Stimulated activated CD8-positive, alpha-beta memory T cell treated with anti-CD3 and anti-CD28 coated beads, Interleukin-7, amount 100 ng/mL, for 48 hours (primary cell): ENCODE measurements around the gene SLC41A3.
"Not testable (repeated sequence)": the region's sequence is repeated elsewhere in the genome, so short reads cannot be mapped to it uniquely, and the experiment has no call there.

Experiments
- DNase-seq, 2 donors: peaks; one replicate each; pipeline ENCODE4 v3.0.0-alpha.2; 2020; ENCODE audit warnings: low read depth in 1 of 2; ENCODE audit errors: extremely low read depth in 1 of 2

Gene SLC41A3

DNA sequence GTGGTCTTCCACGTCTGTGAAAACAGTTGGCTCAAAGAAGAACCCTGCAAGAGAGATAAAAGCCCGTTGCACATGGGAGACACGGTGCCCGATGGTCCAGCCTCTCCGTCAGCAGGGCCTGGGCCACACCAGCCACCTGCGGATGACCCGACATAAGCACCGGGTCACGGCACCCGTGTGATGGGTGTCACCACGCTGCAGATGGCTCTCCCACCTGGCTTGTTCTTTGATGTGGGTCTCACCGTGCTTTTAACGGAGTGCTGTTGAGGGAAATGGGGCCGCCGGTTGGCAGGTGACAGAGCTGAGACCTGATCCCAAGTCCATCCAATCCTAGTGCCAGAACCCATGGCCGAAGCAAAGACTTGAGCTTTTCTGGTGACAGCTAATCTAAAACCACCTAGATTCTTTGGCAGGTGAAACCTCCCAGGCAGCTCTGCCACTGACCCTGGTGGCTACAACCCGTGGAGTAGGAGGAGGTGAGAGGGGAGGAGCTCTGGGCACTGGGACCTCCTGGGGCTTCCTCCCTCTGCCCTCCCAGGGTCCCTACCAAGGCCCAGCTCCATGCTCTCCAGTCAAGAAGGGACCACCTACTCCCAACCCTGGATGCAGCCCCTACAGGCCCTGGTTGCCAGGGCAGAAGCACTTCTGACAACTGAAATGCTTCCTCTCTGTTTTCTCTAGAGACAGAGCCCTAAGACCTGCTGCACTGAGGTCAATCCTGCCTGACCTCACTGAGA is 23.4 kb upstream of the SLC41A3 start:
- DNase-seq: no peak

DNA sequence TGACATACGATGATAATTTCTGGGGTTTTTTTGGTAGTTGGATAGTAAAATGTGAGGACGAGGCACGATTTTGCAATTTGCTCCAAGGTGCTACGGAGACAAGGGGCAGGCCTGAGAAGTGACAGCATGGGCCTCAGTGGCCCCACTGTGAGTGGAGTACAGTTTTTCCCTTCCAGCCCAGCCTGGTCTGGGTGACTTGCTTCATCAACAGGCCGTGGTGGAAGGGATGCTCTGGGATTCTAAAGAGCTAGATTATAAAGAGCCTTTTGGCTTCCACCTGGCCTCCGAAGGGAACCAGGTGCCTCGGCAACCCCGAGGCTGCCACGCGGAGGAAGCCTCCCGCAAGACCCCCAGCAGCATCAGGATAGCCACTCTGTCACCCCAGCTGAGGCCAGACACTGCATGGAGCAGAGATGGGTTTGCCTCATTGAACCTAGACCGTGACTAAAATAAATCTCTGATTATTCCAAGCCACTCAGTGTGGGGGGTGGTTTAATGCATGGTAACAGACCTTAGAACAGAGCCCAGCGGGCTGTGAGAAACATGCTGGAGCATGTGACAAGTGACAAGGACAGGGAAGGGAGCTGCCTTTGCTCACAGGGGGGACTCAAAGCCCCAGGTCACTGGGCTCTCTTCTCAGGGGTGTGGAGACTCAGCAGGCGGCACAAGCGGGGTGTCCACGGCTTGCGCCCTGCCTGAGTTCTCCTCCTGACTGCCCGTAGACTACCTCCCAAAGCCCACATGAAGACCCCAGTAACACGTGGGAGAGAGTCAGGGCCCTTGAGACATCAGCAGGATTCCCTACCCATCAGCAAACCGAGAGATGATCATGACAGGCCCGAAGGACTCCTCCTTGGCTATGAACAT is 22.6 kb upstream of the SLC41A3 start:
- DNase-seq: no peak

DNA sequence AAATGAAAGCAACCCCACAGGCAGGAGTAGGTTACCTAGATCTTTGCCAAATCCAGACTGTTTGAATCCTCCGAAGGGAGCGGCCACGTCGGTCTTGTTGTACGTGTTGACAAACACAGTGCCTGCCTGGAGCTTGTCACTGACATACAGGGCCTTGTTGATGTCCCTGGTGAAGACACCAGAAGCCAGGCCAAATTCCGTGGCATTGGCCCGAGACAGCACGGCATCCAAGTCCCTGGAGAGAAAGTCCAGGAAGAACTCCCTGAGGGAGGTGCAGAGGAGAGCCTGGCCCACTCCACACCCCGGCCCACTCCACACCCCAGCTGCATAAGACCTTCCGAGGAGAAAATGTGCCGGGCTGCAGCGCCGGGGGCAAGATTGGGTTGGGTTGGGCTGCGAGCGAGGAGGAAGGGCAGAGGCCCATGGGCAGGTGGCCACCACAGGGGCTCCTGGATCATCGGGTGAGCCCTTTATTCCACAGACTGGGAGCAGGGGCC is 21.8 kb upstream of the SLC41A3 start:
- DNase-seq: no peak

DNA sequence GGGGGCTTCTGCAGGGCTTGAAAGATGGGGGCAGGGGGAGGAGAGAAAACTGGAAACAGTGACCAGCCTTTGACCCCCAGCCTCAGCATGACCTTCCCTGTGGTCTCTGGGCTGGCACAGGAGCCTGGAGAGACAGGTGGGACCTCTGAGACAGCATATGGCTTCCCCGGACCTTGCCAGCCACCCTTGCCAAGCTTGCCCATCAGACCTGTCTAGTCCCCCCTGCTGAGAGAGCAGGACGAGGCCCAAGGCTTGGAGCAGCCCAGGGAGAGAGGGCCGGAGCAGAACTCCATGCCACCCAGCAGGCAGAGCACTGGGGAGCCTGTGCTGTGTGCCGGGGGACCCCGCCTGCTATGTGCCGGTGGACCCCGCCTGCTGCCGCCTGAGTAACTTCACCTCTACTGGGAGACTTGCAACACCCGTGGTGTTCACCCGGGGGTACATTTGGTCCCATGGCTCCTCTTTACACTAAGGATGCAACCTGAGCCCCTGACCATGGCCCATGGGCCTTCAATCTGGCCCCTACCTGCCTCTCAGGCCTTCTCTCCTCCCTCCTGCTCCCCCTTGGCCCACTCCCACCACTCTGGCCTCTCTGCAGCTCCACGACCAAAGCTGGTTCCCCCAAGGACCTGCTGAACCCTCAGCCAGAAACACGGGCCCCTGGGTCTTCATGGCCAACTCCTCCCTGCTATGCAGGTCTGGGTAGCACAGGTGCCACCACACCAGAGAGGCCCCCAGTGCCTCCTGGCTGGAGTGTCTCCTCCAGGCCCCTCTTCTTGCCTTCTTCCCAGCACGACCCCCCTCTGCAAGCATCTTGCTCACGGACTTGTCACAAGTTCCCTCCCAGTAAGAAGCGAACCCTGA is 21.1 kb upstream of the SLC41A3 start:
- DNase-seq: no peak

DNA sequence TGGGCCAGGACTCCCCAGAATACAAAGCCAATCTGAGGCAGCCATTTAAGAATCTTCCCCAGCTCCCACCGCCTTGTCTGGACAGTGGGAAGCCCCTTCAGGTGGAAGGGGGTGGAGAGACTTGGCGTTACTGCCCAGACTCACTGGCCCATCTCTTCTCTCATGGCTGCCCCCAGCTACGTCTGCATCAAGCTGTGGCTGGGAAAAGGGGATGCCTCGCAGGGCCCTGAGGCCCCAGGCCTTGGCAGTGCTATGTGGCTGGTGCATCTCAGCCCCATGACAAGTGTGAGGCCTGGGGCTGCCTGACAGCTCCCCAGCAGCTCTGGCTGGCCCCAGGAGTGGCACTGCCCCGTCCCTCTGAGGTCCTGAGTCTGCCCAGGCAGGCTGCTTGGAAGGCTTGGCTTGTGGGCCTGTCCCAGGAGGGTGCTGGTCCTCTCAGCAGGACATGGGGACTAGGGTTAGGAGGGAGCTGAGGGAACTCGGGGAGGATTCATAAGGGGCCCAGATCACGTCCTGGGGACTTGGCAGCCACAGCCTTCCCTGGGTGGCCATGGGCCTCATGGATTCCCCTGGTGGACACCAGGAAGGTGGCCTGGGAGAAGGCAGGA is 20.2 kb upstream of the SLC41A3 start:
- no peak for DNase-seq

DNA sequence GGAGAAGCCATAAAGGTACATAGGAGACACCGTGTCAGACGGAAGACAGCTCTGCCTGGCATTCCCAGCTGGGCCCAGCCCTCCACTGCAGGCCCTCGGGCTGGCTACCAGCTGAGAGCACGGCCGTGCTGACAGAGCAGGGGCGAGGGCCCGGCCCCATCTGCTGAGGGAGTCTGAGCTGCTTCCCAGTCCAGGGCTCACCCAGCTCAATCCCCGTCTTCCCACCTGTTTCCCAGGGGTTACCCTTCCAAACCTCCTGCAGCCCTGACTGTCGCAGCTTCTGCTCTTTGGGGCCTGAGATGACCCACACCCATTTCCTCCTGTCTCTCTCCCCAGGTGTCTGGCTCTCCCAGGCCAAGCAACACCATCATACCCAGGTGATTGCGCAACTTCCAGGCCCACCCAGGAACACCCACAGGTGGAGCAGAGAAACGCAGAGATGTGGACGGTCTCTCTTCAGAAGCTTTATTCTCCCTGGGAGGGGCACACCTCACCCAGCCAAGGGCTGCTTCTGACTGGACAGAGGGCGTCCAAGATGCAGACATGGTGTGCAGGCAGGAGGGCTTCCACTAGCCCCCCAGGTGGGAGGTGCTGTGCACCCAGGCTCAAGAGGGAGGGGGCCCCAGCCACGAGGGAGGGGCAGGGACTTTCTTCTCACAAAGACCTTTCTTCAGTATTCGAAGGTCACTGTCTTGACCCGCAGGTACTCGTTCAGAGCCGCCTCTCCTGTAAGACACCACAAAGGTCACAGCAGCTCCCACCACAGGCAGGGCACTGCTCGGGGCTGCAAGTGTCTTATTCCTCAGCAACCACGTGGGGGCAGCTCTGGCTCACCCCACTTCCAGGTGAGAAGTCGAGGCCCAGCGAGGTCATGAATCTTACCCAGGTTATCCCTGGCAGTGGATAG is 19.4 kb upstream of the SLC41A3 start:
- no peak for DNase-seq

DNA sequence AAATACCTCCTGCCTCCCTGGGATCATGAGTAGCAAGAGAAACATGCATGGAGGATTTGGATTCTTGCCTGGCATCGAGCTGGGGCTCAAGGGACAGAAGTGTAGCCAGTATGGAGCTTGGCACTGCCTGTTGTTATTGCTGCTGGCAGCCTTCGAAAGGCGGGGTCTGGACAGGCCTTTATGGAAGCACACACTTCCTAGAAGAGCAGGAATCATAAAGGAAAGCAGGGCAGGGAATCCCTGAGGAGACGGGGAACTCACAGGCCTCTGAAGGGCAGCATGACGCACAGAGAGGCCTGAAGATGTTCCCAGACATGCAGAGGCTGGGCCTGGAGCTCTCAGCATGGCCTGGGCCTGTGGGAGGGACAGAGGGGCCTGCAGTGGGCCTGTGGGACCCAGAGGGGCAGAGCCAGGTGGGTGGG is 18.6 kb upstream of the SLC41A3 start:
- DNase-seq: no peak

DNA sequence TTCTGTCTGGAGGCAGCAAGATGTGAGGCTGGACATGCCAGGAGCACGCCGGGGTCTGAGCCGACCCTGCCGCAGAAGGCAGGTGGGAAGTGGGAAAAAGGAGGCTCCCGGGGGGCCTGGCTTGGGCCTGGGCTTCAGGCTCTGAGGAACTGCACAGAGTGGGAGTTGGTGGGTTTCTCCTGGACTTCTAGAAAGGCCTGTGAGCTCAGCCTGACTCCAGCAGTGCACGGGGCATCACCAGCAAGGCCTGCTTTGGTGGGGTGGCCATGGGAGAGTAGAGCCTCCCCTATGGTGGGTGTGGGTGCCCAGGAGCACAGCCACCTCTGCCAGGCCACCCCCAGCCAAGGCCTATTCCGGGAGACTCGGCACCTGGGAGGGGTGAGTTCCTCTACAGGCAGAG is 18.1 kb upstream of the SLC41A3 start:
- DNase-seq: no peak

DNA sequence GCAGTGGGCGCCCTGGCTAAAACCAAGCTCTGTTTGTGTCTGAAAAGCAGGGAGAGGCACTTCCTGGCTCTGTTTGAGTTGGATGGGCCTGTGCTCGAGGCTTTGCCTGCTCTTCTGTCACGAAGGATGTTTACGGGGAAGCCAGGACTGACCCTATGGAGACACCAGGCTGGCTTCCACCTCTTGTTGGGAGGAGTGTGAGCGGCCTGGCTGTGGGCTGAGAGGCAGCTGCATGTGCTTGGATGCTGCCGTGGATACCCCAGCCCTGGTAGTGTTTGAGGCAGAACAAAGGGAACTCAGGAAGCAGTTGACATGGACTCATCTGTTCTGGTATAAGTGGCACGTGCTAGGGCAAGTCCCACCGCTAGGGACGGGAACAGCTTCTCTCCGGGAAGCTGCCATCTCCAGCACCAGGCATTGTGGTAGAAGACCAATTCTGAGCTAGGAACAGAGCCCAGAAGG is 17.6 kb upstream of the SLC41A3 start:
- no peak for DNase-seq

DNA sequence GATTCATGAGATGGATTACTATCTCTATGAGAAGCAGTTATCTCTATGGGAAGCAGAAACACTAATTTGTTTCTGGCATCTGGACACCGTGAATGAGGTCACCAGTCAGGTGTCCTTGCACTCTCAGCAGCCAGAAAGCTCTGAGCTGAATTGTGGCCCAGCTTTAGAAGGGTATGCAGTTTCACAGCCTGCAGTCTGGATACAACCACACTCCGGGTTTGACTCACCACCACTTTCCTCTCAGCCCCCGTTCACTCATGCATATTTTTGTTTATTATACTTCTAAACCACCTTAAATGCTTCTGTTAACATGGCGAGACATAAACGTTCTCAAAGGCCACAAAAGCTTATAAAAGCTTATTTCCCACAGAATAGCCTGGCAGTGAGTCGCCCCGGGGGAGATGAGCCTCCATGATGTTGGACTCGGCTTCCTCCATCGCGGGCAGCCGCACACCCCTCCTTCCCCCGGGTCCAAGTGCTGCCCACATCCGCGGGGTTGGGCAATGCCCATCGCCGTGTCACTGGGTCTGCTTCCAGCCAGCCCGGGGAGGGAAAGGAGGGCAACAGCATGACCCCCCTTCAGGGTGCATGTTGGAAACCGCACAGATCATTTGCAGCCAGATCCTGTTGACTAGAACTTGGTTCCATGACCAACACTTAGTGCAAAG is 16.8 kb upstream of the SLC41A3 start:
- DNase-seq: no peak

DNA sequence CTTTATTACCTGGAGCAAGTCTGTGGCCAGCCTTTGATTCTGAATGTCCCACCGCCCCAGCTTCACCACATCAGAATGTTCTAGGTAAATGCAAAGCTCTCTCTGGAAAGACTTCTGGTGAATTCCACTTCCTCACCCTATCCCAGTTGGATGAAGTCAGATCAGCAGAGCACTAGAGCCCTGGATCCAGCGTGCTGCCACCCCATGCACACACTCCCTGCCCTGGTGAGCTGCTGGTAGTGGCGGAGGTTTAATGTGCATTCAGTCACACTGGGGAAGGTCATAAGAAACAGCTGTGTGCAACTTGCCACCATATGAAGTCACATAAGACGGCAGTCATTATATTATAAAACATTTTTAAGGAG is 16.3 kb upstream of the SLC41A3 start:
- DNase-seq: no peak

DNA sequence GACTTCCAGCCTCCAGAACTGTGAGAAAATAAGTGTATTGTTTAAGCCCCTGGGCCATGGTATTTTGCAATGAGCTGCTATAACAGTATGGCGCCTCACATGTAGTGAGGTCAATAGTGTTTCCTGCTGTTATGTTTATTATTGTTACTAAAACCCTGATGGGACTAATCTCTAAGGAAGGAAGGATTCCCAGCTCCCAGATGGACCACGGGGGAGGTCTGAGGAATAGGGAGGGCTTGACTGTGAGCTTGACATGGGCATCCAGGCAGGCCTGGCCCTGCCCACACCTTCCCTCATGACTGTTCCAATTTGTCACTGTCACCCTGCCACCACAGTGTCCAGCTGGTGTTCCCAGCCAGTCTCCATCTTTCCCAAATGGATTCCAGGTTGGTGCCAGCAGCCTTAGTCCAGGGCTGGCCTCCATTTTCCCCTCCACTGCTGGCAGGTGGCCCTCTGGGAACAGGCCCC is 14.5 kb upstream of the SLC41A3 start:
- no peak for DNase-seq

DNA sequence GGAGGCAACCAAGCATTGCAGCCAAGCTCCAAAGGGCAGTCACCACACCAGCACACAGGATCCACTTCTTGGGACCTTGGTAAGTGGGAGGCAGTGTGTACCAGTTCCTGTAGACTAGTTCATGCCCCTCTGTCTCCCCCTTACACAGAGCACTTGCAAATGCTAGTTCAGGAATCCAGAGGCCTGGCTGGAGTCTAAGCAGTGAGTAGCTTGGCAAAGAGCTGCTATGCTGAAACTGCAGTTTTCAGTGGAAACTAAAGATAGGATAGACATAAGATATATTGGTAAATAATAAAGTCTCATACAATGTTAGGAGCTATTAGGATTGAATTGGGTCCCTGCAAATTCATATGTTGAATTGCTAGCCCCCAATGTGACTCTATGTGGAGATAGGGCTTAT is 13.9 kb upstream of the SLC41A3 start:
- no peak for DNase-seq

DNA sequence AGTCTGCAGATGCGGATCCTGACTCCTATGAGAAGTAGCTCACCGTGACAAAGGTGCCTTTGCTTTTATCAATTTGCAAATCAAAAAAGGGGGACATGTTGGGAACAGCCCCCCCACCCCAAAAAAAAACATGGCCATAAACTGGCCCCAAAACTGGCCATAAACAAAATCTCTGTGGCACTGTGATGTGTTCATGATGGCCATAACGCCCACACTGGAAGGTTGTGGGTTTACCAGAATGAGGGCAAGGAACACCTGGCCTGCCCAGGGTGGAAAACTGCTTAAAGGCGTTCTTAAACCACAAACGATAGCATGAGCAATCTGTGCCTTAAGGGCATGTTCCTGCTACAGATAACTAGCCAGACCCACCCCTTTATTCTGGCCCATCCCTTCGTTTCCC is 12.3 kb upstream of the SLC41A3 start:
- not testable (repeated sequence) for DNase-seq

DNA sequence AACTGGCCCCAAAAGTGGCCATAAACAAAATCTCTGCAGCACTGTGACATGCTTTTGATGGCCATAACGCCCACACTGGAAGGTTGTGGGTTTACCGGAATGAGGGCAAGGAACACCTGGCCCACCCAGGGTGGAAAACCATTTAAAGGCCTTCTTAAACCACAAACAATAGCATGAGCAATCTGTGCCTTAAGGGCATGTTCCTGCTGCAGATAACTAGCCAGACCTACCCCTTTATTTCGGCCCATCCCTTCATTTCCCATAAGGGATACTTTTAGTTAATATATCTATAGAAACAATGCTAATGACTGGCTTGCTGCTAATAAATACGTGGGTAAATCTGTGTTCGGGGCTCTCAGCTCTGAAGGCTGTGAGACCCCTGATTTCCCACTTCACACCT is 8.2 kb upstream of the SLC41A3 start:
- DNase-seq: not testable (repeated sequence)

DNA sequence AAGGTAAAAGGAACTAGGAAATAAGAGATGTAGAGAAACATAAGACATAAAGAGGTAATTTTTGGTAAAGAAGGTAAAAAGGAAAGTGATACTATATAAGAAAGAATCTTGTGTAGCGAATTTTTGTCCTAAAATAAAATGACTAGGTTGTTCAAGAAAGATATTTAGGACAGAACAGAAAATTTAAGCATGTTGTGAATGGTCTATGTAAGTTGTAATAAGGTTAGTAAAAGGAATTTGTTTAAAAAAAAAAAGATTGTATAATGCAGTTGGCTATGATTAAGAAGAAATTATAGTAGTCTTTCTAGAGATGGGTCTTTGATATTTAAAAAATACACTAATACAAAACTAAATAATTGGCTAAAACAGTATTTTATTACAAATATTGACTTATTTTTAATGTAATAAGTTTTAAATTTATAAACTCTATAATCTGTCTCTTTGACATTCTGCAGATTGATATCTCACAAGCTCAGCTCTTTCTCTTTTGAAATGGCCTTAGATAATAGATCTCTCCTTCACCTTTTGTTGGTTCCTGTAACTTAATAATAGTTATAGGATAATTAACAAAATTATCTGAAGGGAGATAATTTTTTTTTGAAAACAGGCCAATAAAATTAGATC is 3.7 kb upstream of the SLC41A3 start:
- DNase-seq: no peak

DNA sequence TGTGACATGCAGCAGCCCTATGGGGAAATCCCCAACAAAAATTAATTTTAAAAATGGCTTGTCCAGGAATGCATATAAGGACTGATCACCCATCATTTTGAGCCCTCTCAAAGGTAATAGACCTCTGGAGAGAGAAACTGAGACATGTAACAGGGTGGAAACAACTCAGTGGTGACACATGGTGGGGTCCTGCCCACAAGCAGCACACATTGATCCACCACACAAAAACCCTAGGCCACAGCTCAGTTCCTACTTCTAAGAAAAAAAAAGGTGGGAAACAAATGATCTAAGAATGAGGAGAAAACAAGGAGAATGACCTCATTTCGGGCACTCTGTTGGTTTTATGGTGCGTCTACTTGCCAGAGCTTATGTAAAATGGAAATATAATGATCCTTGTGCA is 1.9 kb upstream of the SLC41A3 start:
- DNase-seq: peak in 1 of 2 donors; percentile 22

DNA sequence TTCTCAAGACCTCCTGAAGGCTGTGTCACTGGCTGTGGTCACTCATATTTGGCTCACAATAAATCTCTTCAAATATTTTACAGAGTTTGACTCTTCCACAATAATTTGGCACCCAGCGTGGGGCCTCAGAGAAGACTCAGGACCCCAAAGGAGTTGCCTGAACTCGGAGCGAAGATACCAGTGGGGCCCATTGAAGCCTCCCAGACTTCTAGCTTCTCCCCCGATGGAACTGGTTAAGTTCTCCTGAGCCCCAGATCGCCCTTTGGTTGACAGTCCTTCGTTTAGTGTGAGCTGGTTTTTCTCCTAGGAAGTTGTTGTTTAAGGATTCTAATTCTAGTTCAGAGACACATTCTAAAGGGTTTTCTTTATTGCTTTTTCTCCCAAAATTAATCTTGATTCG is 1.4 kb upstream of the SLC41A3 start:
- DNase-seq: no peak

DNA sequence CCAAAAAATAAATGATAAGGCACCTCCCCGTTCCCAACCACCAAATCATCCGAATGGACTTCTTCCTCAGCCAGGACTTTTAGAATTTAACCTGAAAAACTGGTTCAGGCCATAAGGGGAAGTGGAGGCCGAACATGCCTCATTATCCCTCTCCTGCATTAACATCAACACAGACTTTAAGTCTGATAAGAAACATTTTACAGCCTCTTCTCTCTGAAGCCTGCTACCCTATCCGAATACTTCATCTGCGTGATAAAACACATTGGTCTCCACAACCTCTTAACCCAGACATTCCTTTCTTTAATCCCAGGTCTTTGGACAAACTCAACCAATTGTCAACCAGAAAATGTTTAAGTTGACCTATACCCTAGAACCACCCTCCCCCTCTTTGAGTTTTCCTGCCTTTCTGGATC is 850 bp upstream of the SLC41A3 start:
- DNase-seq: no peak
